Panc1 (cell line): ENCODE results near the gene ACCSL. TPM values are rescaled to one million over a fixed set of nuclear protein-coding genes. Genes with fewer than 3 reads are reported as not detected.

Experiments used
- total RNA-seq: library from RNA; stranded (reverse); gene quantifications from one replicate; pipeline ENCODE4 v1.2.1, GENCODE V29; 2021; ENCODE audit not compliant: unreplicated experiment

ACCSL gene
- total RNA-seq, 1 experiment from 2014 or later: not detected

Other genes starting within 250 kb of the ACCSL start
- 34.4 TPM for gene ALKBH3, start 167.2 kb upstream of the ACCSL start, total RNA-seq
- gene C11orf96, start 105.3 kb upstream of the ACCSL start, total RNA-seq: 0.41 TPM
- gene ACCS, start 18.3 kb downstream of the ACCSL start, total RNA-seq: 38.0 TPM
- 57.5 TPM for gene EXT2, start 47.7 kb downstream of the ACCSL start, total RNA-seq